Testis (tissue), 3 donors: Measurements from ENCODE around the gene CRPPA. TPM values are rescaled to one million over a fixed set of nuclear protein-coding genes. Genes with fewer than 3 reads are reported as not detected.
"Not testable (repeated sequence)": the region's sequence is repeated elsewhere in the genome, so short reads cannot be mapped to it uniquely, and the experiment has no call there.

Experiments used
- DNase-seq: peaks from one replicate; pipeline ENCODE4 v3.0.0-alpha.2; 2019
- H3K27ac ChIP-seq, 2 donors: fragments of 200-600 bp; sonication (generic); one replicate each; pipeline ENCODE4 v1.5.1; 2019
- H3K27me3 ChIP-seq: fragments of 200-600 bp; sonication (generic); one replicate; pipeline ENCODE4 v1.5.1; 2019
- H3K36me3 ChIP-seq: fragments of 200-600 bp; sonication (generic); one replicate; pipeline ENCODE4 v1.5.1; 2017; ENCODE audit warnings: low read depth; ENCODE audit errors: missing control alignments
- H3K4me1 ChIP-seq: fragments of 200-600 bp; sonication (generic); one replicate; pipeline ENCODE4 v1.5.1; 2019
- H3K4me3 ChIP-seq, 2 donors: fragments of 200-600 bp; sonication (generic); one replicate each; pipeline ENCODE4 v1.5.1; 2017 to 2019
- H3K9me3 ChIP-seq: fragments of 200-600 bp; sonication (generic); one replicate; pipeline ENCODE4 v1.5.1; 2017
- POLR2A ChIP-seq: fragments of 450-650 bp; IDR thresholded peaks from one replicate; pipeline ENCODE4 v1.6.1; 2017; ENCODE audit warnings: antibody characterized with exemption, mild to moderate bottlenecking, moderate library complexity
- WGBS, 2 donors: methylation state at CpG; one replicate each; pipeline ENCODE4 v1.1.5; 2018; 5-methylcytosine and 5-hydroxymethylcytosine counted together
- intact Hi-C: fragments of 100-400 bp; cut with DNase I; formaldehyde crosslinking; loops from one replicate; pipeline ENCODE4 v1.15.1; 2023; ENCODE audit warnings: low total_unique reads
- polyA plus RNA-seq: library from polyadenylated mRNA; stranded (reverse); fragments of 350-450 nt; fragmentation: Illumina TruSeq; extraction: RNeasy Lipid Tissue Mini Kit (QIAGEN cat#74804); gene quantifications from one replicate; pipeline ENCODE4 v1.2.3, GENCODE V29; 2014; ENCODE audit warnings: low read depth, low replicate concordance; ENCODE audit not compliant: insufficient read depth
- small RNA-seq, 2 donors: library from RNA; depleted of rRNA; stranded (forward); fragments of <200 nt; gene quantifications; one replicate each; pipeline ENCODE3, GENCODE V24; 2016
- total RNA-seq, 2 donors: library from RNA; depleted of rRNA; stranded (reverse); fragments of >200 nt; gene quantifications; one replicate each; pipeline ENCODE4 v1.2.3, GENCODE V29; 2016
- TF ChIP-seq, protein P1 (sequence below), 3 experiments: fragments of 450-650 bp in 2 of 3; fragments of 200-600 bp in 1 of 3; sonication (generic) in 1 of 3; IDR thresholded peaks; one replicate each; pipeline ENCODE4 v1.5.1; 2016 to 2019; ENCODE audit warnings: antibody characterized with exemption in 3 of 3, mild to moderate bottlenecking in 2 of 3, moderate library complexity in 1 of 3

The CRPPA gene
- total and polyA plus RNA-seq, 3 donors from 2014 or later = 1.5 to 3.7 (median 2.1) TPM

- H3K4me3 ChIP-seq = no peak overlapping the region
- intact Hi-C loops = no loop called here
- no peaks in the 10 kb centered on the region for H3K9me3 ChIP-seq
- H3K36me3 ChIP-seq = no peaks in the 10 kb centered on the region
- TF ChIP-seq POLR2A = no peak
- TF ChIP-seq, protein P1, sequence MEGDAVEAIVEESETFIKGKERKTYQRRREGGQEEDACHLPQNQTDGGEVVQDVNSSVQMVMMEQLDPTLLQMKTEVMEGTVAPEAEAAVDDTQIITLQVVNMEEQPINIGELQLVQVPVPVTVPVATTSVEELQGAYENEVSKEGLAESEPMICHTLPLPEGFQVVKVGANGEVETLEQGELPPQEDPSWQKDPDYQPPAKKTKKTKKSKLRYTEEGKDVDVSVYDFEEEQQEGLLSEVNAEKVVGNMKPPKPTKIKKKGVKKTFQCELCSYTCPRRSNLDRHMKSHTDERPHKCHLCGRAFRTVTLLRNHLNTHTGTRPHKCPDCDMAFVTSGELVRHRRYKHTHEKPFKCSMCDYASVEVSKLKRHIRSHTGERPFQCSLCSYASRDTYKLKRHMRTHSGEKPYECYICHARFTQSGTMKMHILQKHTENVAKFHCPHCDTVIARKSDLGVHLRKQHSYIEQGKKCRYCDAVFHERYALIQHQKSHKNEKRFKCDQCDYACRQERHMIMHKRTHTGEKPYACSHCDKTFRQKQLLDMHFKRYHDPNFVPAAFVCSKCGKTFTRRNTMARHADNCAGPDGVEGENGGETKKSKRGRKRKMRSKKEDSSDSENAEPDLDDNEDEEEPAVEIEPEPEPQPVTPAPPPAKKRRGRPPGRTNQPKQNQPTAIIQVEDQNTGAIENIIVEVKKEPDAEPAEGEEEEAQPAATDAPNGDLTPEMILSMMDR (IDR thresholded peaks at IDR 0.05) = no peak
- no peaks in the 10 kb centered on the region for H3K4me1 ChIP-seq
- no peak overlapping the region for H3K27ac ChIP-seq
- H3K27me3 ChIP-seq = no peaks in the 10 kb centered on the region
- 91 to 92% methylated on average over 1 of the region's 1 CpG for WGBS, 2 donors
- no peak for DNase-seq
Observed at GRCh38 chr7:16395121-16395520, 26.2 kb downstream of the CRPPA start.

GRCh38 chr7:16393862-16394422, 27.4 kb downstream of the CRPPA start:
- no peaks in the 10 kb centered on the region for H3K36me3 ChIP-seq
- no peaks in the 10 kb centered on the region for H3K4me1 ChIP-seq
- TF ChIP-seq, protein P1 (IDR thresholded peaks at IDR 0.05) = no peak
- TF ChIP-seq POLR2A = no peak
- no peaks in the 10 kb centered on the region for H3K27me3 ChIP-seq
- intact Hi-C loops = no loop called here
- H3K4me3 ChIP-seq = no peak overlapping the region
- no peak for DNase-seq
- 92 to 97% methylated on average over 4 of the region's 4 CpGs for WGBS, 2 donors
- H3K27ac ChIP-seq = no peak overlapping the region
- no peaks in the 10 kb centered on the region for H3K9me3 ChIP-seq

DNA sequence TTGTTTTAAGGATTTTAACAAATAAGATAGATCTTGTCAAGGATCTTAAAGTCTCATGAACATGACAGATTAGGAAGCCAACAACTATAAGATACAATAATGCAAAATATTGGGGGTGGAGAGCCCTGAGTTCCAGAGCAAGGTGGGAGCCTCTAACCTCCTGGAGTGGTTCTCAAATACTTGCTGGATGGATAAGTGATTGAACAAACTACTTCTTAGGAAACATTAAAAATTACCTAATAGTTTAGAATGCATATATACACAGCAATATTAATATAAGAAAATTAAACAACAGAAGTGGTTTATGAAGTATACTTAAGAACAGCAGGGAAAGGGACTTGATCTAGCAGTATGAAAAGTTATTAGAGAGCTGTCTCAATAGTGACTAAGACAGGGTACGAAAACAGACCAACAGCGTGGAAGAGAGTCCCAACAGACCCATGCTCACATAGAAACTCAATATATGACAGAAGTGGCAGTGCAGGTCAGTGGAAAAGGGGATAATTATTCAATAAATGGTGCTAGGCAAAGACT, 28.3 kb downstream of the CRPPA start:
- Histone ChIP-seq H3K27ac (no peak overlapping the region), H3K36me3 (no peaks in the 10 kb centered on the region), H3K4me1 (no peaks in the 10 kb centered on the region), H3K9me3 (no peaks in the 10 kb centered on the region), H3K27me3 (no peaks in the 10 kb centered on the region), H3K4me3 (no peak overlapping the region)
- WGBS, 2 donors = 98% methylated on average over 2 of the region's 2 CpGs
- DNase-seq = no peak
- TF ChIP-seq POLR2A = no peak
- TF ChIP-seq, protein P1 (IDR thresholded peaks at IDR 0.05) = no peak
- intact Hi-C loops = no loop called here

- intact Hi-C loops, H3K4me3 ChIP-seq, H3K4me1 ChIP-seq, H3K36me3 ChIP-seq, H3K27ac ChIP-seq, H3K27me3 ChIP-seq, H3K9me3 ChIP-seq, DNase-seq: not testable (repeated sequence)
- 95 to 98% methylated on average over 10 to 18 of the region's 18 CpGs for WGBS, 2 donors
Observed at GRCh38 chr7:16383786-16384185, 37.6 kb downstream of the CRPPA start.

DNA sequence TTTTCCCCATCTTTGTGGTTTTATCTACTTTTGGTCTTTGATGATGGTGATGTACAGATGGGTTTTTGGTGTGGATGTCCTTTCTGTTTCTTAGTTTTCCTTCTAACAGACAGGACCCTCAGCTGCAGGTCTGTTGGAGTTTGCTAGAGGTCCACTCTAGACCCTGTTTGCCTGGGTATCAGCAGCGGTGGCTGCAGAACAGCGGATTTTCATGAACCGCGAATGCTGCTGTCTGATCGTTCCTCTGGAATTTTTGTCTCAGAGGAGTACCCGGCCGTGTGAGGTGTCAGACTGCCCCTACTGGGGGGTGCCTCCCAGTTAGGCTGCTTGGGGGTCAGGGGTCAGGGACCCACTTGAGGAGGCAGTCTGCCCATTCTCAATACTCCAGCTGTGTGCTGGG, 38.2 kb downstream of the CRPPA start:
- WGBS, 2 donors = 98 to 100% methylated on average over 4 to 7 of the region's 7 CpGs
- intact Hi-C loops, H3K4me3 ChIP-seq, H3K9me3 ChIP-seq, H3K27ac ChIP-seq, H3K4me1 ChIP-seq, H3K27me3 ChIP-seq, DNase-seq, H3K36me3 ChIP-seq: not testable (repeated sequence)

Small RNA genes within 50 kb of the gene (small RNA-seq; reads per million reads assigned to genes)
- 0 reads per million in 2 donors for gene AC005014.3

Other genes with a start within 250 kb of the CRPPA start
- 1 to 10 TPM; 1.5 to 3.8 TPM for gene SOSTDC1, start 44.2 kb upstream of the CRPPA start, total RNA-seq
- gene SOSTDC1, start 44.2 kb upstream of the CRPPA start, polyA plus RNA-seq = 5.1 TPM
- under 1 TPM; 0.79 to 0.81 TPM for gene LRRC72, start 105.3 kb upstream of the CRPPA start, total RNA-seq
- 8.6 TPM for gene LRRC72, start 105.3 kb upstream of the CRPPA start, polyA plus RNA-seq
- 10 to 100 TPM; 13.4 to 17.0 TPM for gene ANKMY2, start 224.2 kb upstream of the CRPPA start, total RNA-seq
- gene ANKMY2, start 224.2 kb upstream of the CRPPA start, polyA plus RNA-seq = 17.5 TPM
- gene BZW2, start 224.6 kb upstream of the CRPPA start, total RNA-seq = 10 to 100 TPM; 25.8 to 36.5 TPM
- gene BZW2, start 224.6 kb upstream of the CRPPA start, polyA plus RNA-seq = 23.2 TPM